ENCODE data around the gene RAD18.
A peak's percentile ranks its signal among the peaks of the same experiment; 100 is the strongest.

RAD18 gene

DNA sequence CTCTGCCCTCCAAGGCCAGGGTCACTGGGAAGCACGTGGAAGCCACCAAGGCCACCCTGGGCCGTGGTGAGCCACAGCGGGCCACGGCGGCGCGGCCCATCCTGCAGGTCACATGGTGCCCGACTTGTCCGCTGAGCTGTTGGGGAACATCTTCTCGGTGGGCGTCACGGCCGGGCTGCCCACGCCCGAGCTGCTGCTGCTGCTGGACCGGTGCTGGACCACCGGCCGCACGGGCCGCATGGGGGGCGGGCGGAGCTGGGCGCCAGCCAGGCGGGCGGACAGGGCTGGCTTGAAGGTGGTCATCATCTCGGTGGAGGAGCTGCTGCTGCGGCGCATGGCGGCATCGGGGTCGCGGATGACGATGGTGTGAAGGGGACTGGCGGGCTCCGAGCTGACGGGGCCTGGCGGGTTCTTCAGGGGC lies 22.1 kb upstream of the RAD18 start:
- DNase-seq (ENCODE audit: low spot score), result no peak

DNA sequence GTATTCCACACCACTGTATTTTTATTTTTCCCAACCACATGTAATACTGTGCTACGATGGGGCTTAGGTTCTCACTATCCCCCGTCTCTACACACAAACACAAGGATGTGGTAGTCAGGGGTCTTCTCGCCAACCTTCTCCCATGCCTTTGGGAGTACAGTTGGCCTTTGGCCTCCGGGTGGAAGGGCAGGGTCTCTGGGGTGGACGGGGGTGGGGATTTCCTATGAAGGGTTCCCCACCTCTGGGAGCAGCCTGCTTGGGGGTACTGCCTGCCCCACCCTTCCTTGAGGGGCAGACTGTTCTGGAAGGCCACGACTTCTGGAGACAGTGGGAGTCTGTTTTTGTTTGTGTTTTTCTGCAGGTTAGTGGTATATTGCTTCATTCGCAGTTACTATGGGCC lies 21.3 kb upstream of the RAD18 start:
- DNase-seq (ENCODE audit: low spot score), result no peak

DNA sequence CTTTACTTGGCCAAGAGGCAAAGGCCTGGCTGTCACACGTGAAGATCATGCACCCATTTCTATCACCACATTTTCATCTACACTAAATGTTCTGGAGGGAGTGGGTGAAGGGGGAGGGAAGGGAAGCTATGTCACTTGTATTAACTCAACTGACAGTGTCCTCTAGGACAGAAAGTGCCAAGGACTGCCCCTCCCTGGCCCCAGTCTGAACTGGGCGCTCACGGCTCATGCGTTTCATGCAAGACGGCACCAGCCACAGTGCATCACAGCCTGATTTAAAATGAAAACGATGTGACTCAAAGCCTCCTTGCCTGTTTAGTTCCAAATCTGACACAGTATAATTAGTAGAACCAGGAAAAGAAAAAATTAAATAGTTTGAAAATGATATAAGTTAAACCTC lies 20.8 kb upstream of the RAD18 start:
- no peak for DNase-seq (ENCODE audit: low spot score)

DNA sequence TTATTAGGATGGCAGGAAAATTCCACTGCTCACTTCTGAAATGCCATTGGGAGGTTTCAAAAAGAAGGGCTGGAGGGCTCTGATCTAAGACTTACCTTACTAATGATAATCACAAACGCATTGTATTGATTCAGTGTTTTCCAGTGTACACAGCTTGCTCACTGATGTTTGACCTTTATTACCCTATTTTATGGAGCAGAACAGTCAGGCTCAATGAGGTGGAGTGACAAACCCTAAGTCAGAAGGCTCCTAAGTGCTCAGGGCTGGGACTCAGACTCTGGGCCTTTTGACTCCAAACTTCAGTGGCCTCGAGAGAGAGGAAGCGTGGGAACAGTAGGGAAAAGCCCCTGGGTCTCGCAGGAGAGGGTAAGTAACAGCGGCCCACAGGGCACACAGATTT lies 20.3 kb upstream of the RAD18 start:
- no peak for DNase-seq (ENCODE audit: low spot score)

DNA sequence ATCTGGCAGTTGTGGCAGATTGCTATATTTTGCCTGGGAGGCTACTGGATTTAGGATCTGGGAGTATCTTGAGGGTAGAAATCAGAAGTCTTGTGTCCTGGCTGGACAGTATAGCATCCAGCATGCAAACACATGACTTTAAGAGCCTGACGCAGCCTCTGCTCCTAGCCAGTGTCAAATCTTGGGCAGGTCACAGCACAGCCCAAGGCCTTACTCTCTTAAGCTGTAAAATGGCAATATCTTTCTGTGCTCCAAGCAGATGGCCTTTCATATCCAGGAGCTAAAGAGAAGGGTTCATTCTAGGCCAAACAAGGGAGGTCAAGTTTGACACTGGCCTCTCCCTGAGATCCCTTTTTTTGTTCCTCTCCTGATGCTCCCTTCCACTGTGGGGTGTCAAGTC lies 19.8 kb upstream of the RAD18 start:
- DNase-seq (ENCODE audit: low spot score), result no peak

DNA sequence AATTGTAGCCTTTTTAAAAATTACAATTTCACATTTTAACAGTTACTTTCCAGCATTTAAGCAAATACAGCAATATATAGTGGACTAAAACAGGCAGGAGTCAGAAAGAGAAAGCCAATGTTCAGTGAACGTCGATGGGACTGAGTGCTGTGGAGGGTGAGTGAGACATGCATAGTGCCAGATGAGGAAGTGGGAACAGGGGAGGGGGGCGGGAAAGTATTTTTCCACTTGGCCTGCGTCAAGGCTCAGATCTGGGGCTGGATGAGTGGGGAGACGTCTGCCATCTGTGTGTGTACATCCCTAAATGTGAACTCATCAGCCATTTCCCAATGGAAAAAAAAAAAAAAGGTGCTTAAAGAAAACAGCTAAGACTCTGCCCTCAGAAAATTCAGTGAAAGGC lies 19.2 kb upstream of the RAD18 start:
- DNase-seq (ENCODE audit: low spot score), result no peak

DNA sequence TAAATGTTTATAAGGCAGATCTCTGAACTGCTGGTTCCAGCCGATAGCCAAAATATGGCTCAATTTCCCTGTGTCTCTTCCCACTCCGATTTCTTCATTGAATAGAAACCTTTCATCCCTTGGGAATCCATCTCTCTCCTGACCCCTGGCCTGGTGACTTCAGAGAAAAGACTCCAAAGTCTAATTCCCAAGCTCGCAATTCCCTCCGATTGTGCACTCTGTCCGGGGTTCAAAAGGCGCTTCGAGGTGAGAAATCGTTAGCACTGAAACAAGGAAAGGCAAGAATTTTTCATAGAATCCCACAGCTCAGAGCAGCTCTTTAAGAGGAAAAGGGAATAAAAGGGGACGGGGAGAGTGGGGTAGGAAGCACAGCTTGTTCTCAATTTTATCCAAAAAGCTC lies 18.4 kb upstream of the RAD18 start:
- DNase-seq (ENCODE audit: low spot score), result no peak

DNA sequence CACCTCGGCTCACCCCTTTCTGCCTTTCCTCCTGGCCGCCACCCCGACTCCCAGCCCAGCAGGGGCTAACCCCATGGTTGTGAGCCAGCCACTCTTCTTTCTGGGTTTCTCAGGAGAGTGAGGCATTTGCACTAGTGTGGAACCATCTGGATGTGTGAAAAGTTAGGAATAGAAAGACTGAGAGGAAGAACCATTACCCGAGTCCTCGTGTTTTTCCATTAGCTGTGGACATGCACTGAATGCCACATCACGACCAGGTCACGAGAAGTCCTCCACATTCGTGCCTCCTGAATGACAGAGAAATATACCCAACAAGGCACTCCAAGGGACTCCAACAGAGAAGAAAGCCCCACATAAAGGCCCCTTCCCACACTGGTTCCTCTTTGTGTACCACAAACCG lies 18.0 kb upstream of the RAD18 start:
- DNase-seq (ENCODE audit: low spot score), result no peak

DNA sequence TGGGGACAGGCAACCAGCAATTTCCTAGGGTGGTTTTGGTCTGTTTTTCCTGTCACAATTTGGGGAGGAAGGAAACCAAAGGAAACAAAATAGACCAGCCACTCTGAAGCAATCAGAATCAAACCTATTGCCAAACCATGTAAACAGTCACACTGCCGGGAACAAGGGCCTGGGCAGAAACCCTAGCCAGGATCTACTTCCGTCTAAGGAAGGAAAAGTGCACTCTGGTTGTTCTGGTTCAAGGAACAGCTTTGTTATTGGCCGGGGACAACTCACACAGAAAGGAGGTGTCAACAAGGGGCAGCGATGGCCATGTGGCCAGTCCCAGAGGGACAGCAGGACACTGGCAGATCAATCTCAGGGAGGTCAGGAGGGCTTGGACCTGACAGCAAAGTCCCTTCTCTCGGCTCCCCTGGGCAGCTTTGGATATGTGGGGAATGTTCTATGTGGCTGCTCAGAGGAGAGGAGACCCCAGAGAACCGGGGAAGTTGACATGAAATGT lies 17.5 kb upstream of the RAD18 start:
- DNase-seq (ENCODE audit: low spot score), result no peak

DNA sequence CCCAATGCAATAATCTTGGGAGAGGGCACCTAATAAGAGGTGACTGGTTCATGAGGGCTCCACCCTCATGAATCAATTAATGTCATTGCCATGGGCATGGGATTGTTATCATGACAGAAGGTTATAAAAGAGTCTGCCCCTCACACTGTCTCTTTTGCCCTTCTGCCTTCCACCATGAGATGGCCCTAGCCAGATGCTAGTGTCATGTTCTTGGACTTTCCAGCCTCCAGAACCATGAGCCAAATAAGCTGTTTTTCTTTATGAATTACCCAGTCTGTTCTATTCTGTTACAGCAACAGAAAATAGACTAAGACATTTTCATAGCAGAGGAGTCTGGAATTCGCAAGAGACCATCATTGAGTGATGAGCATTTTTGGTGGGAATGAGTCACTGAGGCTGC lies 16.0 kb upstream of the RAD18 start:
- no peak for DNase-seq (ENCODE audit: low spot score)

DNA sequence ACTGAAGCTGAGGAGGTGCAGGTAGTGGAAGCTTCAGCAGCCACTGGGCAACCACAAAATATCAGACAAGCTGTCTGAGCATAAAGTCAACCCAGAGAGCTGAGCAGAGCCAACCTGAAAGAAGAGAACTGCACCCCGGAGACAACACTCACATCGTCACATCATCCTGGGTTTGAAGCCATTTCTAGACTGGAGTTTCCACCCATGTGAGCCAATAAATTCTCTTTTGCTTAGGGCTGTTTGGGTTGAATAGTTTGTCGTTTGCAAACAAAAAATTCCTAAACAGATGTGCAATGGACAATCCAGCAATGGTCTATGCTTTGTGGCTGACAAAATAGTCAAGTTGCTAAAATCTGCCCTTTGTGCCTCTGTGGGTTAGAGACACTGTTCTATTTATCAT lies 15.3 kb upstream of the RAD18 start:
- no peak for DNase-seq (ENCODE audit: low spot score)

DNA sequence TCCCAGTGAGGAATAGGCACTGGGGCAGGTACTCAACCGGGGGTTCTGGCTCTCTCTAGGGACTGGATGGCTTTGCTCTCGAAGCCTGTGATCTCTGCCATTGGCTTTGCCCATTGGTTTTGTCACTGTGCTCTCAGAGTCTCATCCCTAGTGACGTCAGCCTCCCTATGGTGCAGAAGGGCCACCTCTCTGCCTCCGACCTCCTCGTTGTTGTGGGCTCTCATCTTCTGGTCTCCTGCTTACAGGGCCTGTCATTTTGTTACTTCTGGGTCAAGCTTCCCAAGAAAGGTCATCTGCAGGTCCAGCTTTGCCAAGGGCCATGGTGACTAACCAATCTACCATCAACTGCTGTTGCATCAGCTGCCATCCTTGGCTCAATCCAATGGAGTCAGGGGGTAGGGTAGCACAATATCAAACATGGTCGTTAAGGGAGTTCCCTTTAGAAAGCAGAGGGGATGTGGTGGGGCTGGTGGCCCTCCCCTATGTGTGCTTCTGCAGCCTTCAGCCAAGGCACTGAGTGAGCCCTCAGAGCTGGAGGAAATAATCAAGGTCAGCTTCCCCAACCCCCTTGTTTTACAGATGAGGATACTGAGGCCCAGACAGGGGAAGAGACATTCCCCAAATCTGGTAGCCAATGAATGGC lies 13.4 kb upstream of the RAD18 start:
- no peak for DNase-seq (ENCODE audit: low spot score)

DNA sequence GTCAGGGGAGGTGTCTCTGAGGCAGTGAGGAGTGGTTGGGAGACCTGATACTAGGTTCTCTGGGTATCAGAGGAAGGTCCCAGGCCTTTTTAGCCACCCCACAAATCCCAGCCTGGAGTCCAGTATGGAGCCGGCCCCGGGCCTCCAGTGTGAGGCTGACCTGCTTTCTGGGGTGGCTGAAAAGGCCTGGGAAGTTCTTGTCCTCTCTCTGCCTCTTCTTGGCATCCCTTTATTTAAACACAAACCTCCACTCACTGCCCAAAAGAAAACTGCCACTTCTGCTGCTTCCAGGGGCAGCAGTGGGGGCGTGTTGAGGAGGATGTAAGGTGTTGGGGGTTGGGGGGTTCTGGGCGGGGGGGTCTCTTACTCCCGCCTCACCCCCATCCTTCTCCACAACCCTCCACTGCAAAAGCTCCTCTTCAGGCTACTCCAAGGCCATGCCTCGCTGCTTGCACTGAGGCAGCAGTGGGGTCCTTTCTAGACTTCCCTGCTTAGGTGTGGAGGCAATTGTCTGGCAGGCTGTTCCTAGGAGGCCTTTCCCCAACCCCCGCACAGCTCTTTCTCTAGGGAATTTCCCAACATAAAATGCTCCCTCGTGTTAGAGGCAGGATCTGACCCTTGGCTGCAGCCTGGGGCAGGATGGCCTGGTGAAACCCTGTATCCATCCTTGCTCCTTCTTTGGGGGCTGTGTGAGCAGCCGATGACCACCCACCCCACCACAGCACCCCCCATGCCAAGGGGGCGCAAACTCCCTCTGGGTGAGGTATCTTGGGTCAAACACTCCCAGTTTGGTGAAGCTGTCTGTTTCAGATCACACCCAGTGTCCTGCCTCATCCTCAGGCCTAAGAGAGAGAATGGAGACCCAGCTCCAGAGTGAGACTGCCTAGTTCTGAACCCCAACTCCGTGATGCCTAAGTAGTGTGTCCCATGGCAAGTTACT lies 12.1 kb upstream of the RAD18 start:
- DNase-seq (ENCODE audit: low spot score), result no peak

DNA sequence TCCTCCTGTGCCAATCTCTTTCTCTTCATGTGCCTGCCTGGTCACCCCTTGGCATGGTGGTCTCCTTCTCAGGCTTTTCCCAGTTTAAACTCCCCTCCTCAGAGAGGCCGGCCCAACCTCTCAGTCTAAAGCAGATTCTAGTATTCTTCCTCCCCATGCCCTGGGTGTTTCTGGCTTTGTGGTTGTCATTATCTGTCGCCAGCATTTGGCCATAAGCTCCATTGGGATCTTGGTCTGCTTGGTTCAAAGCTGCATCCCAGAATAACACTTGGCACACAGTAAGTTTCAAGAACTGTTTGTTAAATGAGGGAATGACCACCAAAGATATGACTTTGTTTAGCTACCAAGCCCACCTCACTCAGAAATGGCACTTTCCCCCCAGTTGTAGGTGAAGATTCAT lies 11.2 kb upstream of the RAD18 start:
- no peak for DNase-seq (ENCODE audit: low spot score)

DNA sequence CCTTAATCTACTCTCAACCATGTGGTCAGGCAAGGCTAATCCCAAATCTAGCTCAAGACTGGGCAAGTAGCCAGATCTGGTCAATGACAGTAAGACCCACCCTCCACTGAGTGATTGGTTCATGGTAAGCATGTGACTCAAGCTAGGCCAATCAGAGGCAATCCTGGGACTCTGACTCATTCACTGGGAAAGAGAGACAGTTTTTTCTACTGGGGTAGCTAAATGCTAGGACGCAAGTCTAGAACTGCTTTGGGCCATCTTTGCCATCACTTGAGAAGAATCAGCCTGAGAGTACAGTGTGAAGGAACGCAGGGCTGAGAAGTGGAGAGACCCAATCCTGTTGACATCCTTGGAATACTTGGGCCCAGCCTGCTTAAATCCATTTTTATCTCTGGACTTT lies 9.4 kb upstream of the RAD18 start:
- DNase-seq (ENCODE audit: low spot score), result no peak

DNA sequence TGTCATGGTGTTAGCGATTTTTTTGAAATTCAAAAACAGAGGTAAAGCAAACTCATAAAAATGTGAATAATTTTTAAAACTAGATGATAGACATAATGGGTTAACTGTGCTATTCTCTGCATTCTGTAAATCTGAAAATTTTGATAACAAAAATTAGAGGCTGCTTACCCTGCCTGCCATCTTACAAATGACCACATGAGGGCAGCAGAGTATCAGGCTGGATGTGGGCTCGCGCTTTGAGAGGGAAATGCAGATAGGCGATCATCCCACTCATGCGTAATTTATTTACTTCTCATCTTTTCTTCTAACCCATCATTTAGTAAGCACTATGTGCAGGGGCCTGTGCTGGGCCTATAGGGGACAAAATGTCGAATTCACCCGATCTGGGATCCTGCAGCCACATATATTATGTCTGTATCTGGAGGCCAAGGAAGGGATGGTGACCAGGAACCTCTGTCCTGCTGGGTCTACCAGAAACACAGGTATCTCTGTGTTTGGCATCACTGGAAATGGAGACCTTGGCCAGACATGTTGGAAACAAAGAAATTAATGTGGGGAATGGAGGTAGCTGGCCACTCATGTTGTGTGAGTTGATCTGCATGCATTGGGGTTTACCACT lies 7.8 kb upstream of the RAD18 start:
- peak; percentile 79 for DNase-seq (ENCODE audit: low spot score)

DNA sequence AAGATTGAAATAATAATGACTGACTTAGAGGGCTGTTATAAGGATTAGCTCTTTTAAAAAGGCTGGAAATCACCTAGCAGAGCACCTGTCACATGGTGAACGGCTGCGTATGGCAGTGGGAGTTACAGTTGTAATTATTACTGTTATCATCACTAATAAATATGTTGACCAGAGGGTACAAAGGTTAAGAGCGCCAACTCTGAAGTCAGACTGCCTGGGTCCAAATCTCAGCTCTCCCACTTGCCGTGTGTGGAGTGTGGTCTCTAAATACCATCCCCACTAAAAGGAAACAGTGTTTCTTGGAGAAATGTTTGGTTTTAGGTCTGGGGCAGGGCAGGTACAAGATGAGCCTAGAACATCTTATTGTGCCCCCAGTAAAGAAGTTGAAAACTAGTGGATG lies 6.0 kb upstream of the RAD18 start:
- no peak for DNase-seq (ENCODE audit: low spot score)

DNA sequence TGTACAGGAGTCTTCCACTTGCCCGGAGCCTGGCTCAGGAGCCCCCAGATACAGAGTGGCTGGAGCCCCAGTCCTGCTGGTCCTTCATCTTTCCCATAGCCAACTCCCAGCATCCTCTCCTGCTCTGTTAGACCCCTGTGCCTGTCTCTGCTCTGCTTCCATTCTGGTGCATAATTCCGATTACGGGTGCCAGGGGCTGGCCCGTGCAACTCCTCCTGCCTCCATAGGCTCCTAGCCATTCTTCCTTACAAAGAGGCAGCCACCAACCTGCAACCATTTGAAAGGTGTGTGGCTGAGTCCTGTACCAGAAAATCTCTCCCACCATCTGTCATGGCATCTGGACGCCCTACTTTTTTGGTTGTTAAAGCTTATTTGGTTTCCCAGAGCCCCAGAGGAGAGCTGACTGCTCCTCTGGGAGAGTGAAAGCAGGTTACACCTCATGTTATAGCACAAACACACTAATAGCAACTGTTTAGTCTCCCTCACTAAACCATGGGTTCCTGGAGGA lies 5.2 kb upstream of the RAD18 start:
- DNase-seq (ENCODE audit: low spot score), result no peak

DNA sequence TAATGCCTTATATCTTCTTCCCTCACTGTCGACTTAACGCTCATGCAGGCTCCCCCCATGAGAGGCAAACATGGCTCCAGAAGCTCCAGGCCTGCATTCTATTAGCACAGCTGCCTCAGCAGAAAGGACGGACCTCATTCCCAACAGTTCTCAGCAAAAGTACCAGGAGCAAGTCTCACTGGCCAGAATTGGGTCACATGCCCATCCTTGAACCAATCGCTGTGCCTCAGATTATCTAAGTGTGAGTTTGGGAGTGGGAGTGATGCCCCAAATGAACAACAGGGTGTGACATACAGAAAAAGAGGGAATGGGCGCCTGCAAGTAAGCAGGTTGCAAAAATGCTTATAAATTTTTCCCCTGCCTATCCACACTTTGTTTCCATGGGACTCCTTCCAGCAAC lies 4.3 kb upstream of the RAD18 start:
- DNase-seq (ENCODE audit: low spot score), result no peak

DNA sequence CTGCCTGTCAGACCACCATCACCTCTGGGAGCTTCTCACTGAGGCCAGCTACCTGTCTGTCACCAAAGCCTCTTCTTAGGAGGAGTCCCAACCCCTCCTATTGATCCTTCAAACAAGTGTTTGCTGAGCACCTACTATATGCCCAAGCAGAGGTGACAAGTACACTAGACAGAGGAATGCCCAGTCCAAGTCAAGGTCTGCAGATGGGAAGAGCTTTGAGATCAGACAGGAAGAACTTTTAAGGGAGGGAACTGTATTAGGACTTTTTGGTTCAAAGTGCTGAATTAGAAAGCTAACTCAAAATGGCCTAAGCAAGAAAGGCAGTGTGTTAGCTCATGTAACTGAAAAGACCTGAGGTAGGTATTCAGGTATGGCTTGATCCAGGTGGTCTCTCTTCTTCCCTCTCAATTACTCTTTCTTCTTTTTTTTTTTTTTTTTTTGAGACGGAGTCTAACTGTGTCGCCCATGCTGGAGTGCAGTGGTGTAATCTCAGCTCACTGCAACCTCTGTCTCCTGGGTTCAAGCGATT lies 3.6 kb upstream of the RAD18 start:
- no peak for DNase-seq (ENCODE audit: low spot score)

DNA sequence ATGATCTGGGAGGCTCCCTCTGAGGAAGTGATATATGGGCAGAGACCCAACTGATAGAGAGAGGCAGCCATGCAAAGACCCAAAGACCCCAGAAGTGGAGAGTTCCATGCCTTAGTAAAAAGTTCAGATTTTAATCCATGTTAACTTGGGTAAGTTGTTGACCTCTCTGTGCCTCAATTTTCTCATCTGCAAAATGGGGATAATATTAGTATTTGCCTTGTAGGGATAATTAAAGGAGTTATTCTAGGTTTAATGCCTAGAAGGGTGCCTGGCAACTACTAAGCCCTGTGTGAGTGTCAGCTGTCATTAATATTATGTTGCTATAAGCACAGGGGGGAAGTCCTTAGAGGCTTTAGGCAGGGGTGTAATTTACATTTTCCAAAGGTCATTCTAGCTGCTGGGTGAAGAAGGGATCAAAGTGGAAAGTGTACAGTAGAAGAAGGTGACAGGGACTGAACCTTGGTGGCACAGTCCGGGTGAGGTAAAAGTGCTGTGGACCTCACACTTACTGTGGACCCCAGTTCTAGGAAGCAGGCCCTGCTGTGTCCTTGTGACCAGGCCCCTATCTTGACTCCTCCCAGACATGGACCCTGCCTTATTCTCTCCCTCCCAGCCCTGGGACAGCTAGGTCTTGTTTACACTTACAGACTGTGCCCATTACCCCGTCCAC lies 3.0 kb upstream of the RAD18 start:
- no peak for DNase-seq (ENCODE audit: low spot score)
